GM12874 (cell line): ENCODE results near the gene NDUFS2.

Experiments
- CTCF ChIP-seq: IDR thresholded peaks from 2 replicates; pipeline ENCODE4 v1.5.1; 2011; ENCODE audit warnings: low read depth, mild to moderate bottlenecking, control low read depth, low read length, moderate library complexity; ENCODE audit not compliant: insufficient read depth

Gene NDUFS2

GRCh38 chr1:161206411-161207140, 4.4 kb downstream of the NDUFS2 start:
- TF ChIP-seq CTCF: no peak

GRCh38 chr1:161207173-161207572, 5.0 kb downstream of the NDUFS2 start:
- TF ChIP-seq CTCF: no peak

GRCh38 chr1:161209790-161210409, 7.7 kb downstream of the NDUFS2 start:
- TF ChIP-seq CTCF: peak; percentile 89

GRCh38 chr1:161214369-161214768, 12.2 kb downstream of the NDUFS2 start:
- no peak for TF ChIP-seq CTCF

- no peak for TF ChIP-seq CTCF
Observed at GRCh38 chr1:161215076-161215475, 12.9 kb downstream of the NDUFS2 start, which contains the start of gene FCER1G. FCER1G (plus strand) TSS chr1:161215295; CDS start chr1:161215322, 27 bp downstream.

- TF ChIP-seq CTCF: no peak
Observed at GRCh38 chr1:161216945-161217712, 15.0 kb downstream of the NDUFS2 start.

- TF ChIP-seq CTCF: no peak
Observed at GRCh38 chr1:161217831-161218230, 15.7 kb downstream of the NDUFS2 start.
